Head of caudate nucleus (tissue), 42 donors: ENCODE results near the gene XPNPEP1.
A peak's percentile ranks its signal among the peaks of the same experiment; 100 is the strongest.

Experiments
- DNase-seq, 42 donors: peaks; one replicate each; pipeline versions ENCODE4 v3.0.0 to v3.0.0-alpha.2; 2020 to 2021; ENCODE audit warnings: mixed read lengths in 7 of 42
- intact Hi-C: fragments of 100-400 bp; cut with DNase I; formaldehyde crosslinking; loops from one replicate; pipeline ENCODE4 v1.15.0; 2022

Gene XPNPEP1

DNA sequence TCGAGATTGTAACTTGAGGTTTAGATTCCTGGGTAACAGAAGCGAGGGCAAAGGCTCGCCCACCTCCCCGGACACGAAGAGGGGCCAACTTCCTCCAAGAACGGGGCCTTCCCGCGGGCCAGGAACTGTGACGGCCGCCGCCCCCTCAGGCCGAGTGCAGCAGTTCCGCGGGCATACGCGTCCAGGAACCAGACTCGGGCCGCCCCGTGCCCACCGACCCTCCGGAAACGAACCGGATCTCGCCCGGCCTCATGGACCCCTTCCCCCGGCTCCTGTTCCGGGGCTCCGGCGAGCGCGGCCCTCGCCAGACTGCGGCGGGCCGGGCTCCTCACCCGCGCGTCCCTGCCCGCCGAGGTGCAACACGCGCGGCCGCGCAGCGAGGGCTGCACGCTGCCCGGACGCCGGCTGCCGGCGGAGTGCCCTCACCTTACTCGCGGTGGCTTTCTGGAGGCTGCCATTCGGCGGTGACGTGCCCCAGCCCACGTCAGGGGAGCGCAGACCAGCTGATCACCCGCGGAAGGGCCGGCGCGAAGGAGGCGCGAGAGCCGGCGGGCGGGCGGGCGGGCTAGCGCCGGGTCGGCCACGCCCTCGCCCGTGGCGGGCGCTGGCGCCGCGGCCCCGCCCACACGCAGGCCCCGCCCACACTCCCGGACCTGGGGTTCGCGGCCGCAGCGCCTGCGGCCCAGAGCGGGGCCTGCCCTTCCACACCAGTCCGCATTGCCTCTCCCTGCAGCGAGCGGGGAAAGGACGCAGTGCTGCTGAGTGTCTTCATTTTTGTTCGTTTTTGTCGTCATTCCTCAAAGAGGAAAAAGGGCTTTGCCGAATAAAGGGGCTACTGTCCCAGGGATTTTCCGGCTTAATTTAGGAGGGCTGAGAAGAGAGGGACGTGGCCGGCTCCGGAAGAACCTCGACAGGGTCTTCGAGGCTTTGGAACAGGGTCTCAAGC is at the start of gene XPNPEP1:
TSS of gene XPNPEP1 (minus strand) at position 536 of the 946 bp plus-strand sequence. CDS start at position 458, 78 bp downstream.
- intact Hi-C loops, result no loop called here
- peak; percentile 74 to 95 (median 91) for DNase-seq

DNA sequence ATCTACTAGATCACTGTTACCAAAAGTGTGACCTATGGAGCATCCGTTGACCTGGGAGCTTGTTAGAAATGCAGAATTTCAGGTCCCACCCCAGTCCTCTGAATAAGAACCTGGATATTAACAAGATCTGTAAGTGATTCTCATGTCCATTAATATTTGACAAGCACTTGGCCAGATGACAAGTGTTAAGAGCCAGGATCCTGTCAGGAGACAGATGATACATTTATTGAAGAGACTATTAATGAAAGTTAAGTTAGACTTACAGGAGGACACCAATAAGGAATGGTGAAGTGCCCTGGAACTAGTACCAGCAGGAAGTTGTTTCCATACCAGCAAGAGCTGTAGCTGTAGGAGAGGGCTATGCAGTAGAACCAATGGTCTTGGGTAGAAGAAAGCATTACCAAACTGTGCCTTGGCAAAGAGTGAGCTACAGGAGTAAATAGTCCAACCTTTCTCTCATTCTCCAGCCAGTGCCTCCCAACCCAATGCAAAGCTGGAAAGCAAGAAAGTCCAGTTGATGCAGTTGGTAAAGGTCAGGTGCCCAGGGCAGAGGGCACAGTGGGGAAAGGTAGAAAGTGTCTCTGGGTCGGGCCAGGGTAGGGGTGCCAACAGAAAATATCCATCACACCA is 49.2 kb upstream of the XPNPEP1 start:
- intact Hi-C loops, result no loop called here
- no peak for DNase-seq

DNA sequence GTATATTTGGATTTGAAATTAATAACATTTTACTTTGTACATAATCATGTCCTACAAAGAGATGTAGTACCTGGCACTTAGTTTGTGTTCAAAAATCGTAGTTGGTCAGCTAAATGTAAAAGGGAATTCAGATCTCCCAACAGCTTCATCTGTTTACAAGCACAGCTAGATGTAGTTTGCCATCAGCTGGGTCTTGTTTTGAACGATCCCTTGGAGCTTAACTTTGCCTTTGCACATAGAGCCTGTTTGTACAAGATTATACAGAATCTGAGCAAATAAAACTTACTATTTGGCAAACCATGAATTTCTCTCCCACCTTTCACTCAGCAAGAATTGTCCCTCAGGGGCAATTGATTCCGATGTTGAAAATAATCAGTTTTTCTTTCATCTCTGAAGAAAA is 48.3 kb upstream of the XPNPEP1 start:
- intact Hi-C loops, result no loop called here

DNA sequence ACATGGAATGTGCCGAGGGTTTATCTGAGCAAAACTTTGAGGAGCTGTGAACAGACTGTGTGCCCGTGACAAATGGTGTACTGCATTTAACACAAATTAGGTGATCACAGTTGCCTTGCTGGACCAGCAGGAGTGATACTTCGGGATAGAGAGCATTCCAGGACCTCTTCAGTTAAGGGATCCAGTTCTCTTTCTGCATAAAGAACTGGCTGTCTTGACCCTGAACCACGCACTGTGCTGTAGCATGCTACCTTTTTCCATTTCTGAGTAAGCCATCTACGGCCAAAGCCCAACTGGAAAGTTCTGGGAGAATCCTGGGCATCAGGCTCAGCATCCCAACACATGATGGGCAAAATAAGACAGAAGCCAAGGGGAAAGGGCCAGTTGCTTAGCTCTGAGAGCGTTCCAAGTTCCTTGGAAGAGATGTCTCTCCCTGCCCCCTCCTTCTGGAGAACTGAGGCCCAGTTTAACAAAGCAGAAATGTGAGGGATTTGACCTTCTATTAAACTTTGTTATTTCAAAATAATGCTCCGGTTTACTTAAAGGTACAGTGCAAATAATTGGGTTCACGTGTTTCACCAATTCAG is 46.5 kb upstream of the XPNPEP1 start:
- intact Hi-C loops, result no loop called here
- DNase-seq, result peak in 2 of 42 donors; percentile 10 to 25

More for the DNA sequence above, 48.3 kb upstream of the XPNPEP1 start:
- no peak for DNase-seq

DNA sequence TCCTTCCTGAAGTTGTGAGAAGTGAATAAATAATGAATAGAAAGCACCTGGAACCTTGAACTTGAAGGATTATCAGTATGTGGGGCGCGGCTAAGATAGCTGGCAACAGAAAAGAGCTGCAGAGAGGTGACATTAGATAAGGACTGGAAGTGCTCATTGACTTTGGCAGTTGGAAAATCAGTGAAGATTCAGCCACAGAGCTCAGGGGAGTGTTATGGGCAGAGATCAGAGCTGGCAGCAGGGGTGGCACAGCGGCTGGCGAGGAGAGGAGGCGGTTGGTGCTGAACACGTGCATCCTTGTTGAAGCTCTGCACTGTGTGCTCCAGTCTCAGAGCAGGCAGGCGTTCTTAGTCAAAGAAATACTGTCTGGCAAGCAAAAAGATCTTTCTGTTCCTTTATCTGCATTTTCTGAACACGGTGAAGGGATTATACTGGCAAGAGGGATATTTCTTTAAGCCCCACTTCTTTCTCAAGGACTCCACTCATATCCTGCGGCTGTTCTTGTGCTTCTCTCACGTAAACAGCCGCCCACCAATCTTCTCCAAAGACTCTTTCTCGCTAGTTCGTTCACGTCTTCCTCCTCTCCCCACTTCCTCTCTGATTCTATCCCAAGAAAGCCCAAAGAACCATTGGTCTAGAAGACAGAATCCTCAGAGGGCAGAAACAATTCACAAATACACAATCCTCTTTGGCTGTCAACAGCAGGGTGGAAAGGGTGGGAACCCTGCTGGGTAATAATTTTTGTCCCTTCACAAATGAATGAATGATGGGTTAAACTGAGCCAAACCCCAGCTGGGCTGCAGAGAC is 45.8 kb upstream of the XPNPEP1 start:
- intact Hi-C loops, result no loop called here
- peak; percentile 23 to 75 (median 54) for DNase-seq

DNA sequence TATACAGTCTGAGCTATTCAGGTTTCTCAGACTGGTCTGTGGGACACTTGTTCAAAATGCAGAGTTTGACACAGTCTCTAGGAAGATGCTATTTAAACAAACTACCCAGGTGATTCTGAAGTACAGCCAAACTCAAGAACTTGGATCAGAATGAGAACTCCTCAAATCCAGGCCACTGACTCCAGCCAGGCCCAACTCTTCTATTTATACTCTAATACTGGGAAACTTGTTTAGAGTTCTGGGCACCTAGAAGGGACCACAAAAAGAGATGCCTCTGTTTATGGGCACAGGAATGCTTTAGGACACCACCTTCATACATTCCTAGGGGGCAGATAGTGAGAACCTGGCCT is 44.4 kb upstream of the XPNPEP1 start:
- DNase-seq, result no peak
- intact Hi-C loops, result no loop called here

DNA sequence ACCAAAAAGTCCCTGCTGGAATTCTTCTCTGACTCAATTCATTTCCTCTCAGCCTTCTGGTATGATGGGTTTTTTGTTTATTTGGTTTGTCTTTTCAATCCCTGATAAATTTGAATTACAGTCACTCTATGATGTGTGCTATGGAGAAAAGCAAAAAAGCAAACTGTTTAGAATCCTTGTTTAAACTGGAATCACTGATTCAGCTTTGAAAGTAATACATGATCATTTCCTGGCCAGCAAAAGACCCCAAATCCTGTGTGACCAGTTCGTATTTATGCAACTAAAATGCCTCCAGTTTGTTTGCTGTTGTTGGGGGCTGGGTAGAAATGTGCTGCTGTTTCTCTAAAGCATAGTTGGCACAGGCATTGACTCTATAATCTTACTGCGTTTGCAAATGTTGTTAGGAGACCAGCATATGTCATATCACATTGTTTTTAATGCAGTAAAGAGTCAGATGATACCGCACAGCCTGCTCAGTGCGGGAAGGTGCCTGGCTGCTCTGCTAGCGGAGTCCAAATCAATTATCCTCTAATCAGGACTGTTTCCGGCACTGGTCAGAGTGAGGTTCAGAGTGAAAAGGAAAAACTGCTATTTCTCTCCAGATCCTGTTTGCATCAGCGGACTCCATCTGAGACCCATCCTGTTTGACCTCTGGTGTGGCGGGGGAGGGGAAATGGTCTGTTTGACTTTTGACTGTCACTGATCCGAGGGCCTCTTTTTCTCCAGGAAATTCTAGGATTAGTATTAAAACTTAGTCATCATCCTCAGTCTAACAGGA is 43.8 kb upstream of the XPNPEP1 start:
- intact Hi-C loops, result no loop called here
- DNase-seq, result no peak

DNA sequence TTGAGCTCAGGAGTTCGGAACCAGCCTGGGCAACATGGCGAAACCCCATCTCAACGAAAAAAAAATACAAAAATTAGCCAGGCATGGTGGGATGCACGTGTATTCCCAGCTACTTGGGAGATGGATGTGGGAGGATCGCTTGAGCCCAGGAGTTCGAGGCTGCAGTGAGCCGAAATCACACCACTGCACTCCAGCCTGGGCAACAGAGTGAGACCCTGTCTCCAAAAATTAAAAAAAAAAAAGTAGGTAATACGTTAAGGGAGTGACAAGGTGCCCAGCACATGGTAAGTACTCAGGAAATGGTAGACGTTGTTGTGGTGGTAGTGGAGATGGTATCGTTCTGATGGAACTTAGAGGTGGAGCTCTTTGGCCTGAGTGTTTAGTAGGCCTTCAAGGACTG is 41.0 kb upstream of the XPNPEP1 start:
- no peak for DNase-seq
- intact Hi-C loops, result no loop called here

DNA sequence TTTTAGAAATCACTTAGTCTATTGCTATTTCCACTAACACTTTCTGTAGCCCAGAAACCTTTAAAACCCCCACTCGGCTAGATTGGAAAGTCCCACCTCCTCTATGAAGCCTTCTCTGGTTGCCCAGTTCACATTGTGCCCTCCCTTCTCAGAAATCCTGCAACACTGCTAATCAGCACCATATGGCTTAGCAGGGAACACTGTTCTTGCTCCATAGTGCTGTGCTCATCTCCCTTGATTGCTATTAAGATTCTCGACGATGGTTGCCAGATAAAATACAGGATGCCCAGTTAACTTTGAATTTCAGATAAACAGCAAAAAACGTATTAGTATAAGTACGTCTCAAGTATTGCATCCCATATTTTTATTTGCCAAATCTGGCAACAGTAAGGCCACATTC is 40.1 kb upstream of the XPNPEP1 start:
- DNase-seq, result no peak
- intact Hi-C loops, result no loop called here

DNA sequence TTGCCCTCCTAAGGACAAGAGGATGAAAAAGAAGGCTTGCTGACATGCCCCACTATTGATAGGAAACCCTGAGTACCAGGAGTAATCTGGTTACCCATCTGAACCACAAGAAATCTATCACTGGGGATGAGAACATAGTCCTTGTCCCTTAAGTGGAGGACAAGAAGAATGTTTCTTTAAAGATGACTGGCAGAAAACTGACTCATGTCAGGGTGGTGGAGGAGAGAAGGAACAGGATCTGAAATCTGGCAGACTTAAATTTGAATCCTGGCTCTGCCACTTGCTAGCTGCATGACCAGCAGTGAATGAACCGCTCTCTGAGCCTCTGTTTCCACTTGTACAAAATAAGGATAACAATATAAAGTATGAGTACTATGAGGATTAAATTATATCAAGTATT is 38.9 kb upstream of the XPNPEP1 start:
- no peak for DNase-seq
- intact Hi-C loops, result no loop called here

DNA sequence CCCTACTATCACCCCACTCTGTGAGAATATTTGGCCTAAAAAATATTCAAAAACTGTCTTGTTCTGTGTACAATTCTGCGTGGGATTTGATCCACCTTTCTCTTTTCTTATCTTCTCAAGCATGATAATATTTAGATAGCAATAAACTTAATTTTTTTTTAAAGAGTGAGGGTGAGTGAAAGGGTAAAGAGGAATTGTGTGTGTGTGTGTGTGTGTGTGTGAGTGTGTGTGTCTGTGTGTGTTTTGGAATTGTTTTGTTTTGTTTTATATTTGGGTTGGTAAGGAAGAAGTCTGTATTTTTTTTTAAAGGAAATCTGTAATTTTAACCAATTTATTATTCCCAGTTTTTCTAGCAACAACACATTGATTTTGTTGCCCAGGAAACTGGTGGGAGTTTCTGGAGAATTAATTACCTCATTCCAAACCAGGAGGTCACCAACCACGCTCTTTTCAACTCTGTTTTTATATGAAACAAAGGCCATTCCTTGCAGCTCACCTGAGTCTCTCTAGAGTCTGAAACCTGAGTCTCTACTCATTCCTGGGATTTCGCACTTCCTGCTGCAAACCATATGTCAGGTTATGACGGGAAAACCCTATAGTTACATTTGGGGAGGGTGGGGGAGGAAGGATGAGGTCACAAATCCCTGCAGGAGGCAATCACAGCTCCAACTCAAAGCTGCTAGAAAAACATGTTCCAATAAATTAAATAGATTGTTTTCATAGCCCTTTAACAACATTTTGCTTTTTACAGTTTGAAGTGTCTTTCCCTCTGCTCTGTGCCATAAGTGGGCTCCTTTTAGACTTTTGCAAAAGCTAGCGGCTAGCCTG is 38.1 kb upstream of the XPNPEP1 start:
- intact Hi-C loops, result no loop called here
- DNase-seq, result no peak

DNA sequence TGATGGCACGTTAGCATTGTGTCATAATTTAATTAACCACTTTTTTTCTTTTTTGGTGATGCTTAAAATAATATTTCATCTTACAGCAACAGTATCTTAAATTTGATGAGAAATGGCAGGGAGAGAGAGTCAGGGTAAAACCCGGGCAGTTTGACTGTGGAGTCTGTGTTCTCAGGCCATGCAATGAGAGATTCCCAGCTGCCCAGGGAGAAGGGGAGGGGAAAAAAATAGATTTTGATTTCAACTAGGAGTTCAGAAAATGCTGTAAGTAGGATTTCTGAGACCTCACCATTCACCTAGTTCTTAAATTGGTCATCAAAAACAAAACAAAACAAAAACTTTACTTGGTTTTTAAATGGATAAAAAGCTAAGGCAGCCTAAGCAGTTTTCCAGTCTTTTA is 37.4 kb upstream of the XPNPEP1 start:
- intact Hi-C loops, result no loop called here
- DNase-seq, result no peak

DNA sequence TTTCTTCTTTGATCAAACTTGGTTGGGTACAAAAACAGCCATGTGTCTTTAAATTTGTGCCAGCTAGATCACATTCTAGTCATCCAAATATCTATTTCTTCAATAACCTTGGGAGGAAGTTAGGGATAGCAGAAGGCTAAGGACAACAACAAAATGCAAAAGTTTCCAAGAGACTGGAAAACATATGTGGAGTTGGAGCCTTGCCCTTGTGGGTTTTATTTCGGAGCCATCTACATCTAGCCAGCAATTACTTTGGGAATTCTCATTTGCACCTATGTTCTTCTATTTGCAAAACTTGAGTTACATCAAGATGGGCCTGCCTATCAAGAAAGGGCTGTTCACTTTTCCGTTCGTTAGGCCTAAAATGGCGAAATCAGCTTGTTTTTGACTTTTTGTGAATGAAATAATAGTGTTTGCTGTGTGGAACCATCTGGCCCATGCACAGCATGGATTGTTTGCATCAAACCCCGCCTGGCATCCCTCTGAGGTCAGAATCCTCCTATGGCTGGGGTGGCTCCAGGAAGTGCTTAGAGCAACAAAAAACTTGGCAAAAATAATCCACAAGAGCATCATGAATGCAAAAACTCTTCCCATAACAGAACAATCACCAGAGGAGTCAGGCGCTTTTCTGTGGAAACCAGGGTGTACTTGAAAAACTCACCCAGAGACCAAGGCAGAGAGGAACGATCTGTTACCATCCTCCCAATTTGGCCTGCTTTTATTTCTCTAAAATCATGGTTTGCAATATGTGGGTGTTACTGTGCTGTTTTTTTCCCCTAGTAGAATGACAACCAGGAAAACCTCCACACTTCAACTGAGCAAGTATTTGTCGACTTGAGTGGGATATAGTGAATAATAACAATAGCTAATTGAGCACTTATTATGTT is 36.2 kb upstream of the XPNPEP1 start:
- intact Hi-C loops, result no loop called here
- peak in 1 of 42 donors; percentile 10 for DNase-seq

DNA sequence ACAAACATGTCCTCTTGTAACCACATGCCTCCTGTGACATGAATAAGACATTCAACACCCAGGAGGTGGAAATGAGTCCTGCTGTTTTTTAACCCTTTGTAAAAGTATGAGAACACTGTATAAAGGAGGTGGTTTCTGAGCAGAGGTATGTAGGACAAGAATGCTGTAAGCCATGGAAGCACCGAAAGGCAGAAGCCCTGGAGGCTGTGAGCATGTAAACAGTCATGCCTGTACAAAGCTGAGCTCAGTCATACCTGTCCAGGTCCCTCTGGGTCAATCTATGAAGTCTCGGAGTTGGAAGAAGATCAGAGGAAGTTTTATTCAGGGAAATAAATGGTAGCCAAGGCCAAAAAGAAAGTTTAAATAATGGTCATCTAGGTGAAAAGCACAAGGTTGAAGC is 34.7 kb upstream of the XPNPEP1 start:
- intact Hi-C loops, result no loop called here

DNA sequence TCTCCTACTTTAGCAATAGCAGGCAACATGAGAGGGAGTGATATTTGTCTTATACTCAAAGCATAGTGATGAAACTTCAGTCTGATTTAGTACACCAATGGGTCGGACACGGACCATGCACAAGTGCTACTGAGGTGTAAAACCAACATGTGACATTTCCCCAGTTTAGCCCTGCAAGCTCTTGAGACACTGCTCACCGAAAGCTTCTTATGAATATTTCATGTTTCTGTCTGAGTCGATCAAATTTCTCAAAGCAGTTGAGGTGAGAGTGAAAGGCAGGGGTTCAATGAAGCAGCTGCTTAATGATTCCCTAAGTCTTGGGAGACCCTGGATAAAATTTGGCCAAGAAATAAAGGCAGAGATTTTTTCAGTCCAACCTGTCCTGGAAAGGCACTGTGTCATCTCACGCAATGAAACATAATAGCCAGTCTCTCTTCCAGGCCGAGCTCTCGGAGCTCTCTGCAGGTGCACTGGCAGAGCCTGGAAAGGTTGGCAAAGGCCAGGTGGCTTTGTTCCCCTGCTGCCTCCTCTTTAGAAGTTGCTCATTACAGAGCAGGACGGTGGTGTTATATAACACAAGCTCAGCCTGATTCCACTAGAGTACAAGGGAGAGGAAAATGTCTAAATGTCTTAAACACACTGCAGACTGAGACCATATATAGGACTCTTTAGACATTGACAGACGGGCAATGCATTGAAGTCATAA is 33.9 kb upstream of the XPNPEP1 start:
- intact Hi-C loops, result no loop called here
- DNase-seq, result no peak

More for the DNA sequence above, 34.7 kb upstream of the XPNPEP1 start:
- no peak for DNase-seq

DNA sequence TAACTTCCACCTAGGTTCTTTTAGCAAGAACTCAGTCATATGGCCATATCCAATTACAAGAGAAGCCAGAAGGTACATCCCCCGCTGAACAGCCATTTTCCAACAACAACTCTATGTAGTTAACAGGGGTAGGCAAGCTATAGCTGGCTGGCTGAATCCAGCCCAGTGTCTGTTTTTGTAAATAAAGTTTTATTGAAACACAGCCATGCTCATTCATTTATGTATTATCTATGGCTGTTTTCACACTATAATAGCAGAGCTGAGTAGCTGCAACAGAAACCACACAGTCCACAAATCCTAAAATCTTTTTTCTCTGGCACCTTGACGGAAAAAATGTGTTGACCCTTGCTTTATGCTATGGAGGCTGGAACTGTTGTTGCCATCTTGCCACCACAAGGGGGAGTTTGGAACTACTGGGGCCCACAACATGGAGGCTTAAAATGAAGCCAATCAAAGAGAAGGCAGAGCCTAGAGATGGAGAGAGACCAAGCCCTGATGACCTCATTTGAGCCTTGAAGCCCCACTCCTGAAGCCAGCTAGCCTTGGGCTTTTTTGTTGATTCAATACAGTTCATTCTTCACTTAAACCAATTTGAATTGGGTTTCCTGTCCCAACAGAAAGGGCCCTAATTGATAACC is 33.3 kb upstream of the XPNPEP1 start:
- DNase-seq, result no peak
- intact Hi-C loops, result no loop called here
